ENCODE measurements around the gene ZFP36L2. TPM values are rescaled to one million over a fixed set of nuclear protein-coding genes. Genes with fewer than 3 reads are reported as not detected.

ZFP36L2 gene
- total and polyA plus RNA-seq, 2 donors = 16.1 to 412 TPM

DNA sequence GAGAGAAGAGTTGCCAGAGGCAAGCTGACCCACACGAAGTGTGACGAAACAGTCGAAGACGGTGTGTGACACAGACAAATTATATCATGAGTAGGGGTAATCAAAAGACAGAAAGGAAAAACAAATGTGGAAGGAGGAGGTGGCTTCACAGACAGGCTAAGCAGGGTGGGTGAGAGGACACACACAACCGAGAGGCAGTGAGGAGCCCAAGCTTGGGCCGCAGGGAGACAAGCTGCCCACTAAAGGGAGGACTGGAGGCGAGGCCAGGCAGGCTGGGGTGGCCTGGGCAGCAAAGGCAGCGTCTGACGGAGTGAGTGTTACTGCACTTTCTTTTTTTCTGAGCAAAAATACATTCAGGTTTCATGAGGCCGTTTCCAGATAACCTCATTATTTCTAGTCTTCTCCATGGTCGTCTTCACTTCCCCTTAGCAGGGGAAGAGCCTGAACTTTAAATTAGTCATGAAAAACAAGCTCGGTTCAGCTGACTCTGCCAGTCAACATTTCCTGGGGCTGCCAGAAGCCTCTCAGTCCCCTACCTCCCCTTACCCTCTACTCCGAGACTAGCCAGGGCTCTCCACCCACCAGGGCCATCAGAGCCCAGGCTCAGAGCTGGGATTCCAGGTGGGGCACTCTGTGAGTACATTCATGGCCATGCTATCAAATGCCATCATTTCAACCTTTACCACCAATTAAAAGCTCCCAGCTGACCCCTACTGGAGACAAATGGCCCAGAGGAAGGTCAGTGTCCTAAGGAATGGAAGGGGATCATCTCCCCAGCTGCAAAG lies 13.8 kb upstream of the ZFP36L2 start:
- Histone ChIP-seq H3K4me1 (ENCODE audit: control insufficient read depth in 2 of 2, insufficient read depth in 2 of 2, low read length in 2 of 2) (no peaks in the 10 kb centered on the region), H3K27me3 (ENCODE audit: control insufficient read depth in 2 of 2, insufficient read depth in 1 of 2, low read length in 1 of 2) (no peaks in the 10 kb centered on the region), H3K4me3 (ENCODE audit: low read length in 2 of 2) (no peak overlapping the region), H3K9me3 (ENCODE audit: control insufficient read depth in 2 of 2, insufficient read depth in 1 of 2, low read length in 1 of 2) (no peaks in the 10 kb centered on the region), H3K36me3 (ENCODE audit: control insufficient read depth in 2 of 2, insufficient read depth in 2 of 2, low read length in 1 of 2) (peaks cover 0 to 7% of the 10 kb centered on the region in 2 donors), H3K27ac (ENCODE audit: low read depth in 1 of 2, low read length in 1 of 2) (peak overlapping the region; percentile 31 to 46)
- WGBS = 82% methylated on average over 13 of the region's 13 CpGs
- no peak for DNase-seq (ENCODE audit: low read depth in 6 of 9, low spot score in 9 of 9)

- 98% methylated on average over 3 of the region's 3 CpGs for WGBS
- no peaks in the 10 kb centered on the region for H3K36me3 ChIP-seq (ENCODE audit: control insufficient read depth in 2 of 2, insufficient read depth in 2 of 2, low read length in 1 of 2)
- no peak overlapping the region for H3K27ac ChIP-seq (ENCODE audit: low read depth in 1 of 2, low read length in 1 of 2)
- H3K27me3 ChIP-seq (ENCODE audit: control insufficient read depth in 2 of 2, insufficient read depth in 1 of 2, low read length in 1 of 2) = no peaks in the 10 kb centered on the region
- no peak for DNase-seq (ENCODE audit: low read depth in 6 of 9, low spot score in 9 of 9)
- H3K4me1 ChIP-seq (ENCODE audit: control insufficient read depth in 2 of 2, insufficient read depth in 2 of 2, low read length in 2 of 2) = no peaks in the 10 kb centered on the region
- H3K4me3 ChIP-seq (ENCODE audit: low read length in 2 of 2) = no peak overlapping the region
- no peaks in the 10 kb centered on the region for H3K9me3 ChIP-seq (ENCODE audit: control insufficient read depth in 2 of 2, insufficient read depth in 1 of 2, low read length in 1 of 2)
Measured at GRCh38 chr2:43238813-43239212, 12.4 kb upstream of the ZFP36L2 start.

DNA sequence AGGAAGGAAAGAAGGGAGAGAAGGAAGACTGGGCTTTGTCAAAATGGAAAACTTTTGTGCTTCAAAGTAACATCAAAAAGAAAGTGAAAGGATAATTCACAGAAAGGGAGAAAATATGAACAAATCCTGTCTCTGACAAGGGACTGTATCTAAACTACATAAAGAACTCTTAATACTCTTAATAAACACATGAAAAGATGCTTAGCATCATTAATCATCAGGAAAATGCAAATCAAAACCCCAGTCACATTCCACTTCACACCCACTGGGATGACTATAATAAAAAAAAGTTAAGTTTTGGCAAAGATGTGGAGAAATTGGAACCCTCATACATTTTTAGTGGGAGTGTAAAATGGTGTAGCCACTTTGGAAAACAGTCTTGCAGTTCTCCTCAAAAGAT lies 11.8 kb upstream of the ZFP36L2 start:
- H3K9me3 ChIP-seq (ENCODE audit: control insufficient read depth in 2 of 2, insufficient read depth in 1 of 2, low read length in 1 of 2) = no peaks in the 10 kb centered on the region
- no peaks in the 10 kb centered on the region for H3K27me3 ChIP-seq (ENCODE audit: control insufficient read depth in 2 of 2, insufficient read depth in 1 of 2, low read length in 1 of 2)
- H3K27ac ChIP-seq (ENCODE audit: low read depth in 1 of 2, low read length in 1 of 2) = no peak overlapping the region
- no peak for DNase-seq (ENCODE audit: low read depth in 6 of 9, low spot score in 9 of 9)
- no peaks in the 10 kb centered on the region for H3K4me1 ChIP-seq (ENCODE audit: control insufficient read depth in 2 of 2, insufficient read depth in 2 of 2, low read length in 2 of 2)
- H3K4me3 ChIP-seq (ENCODE audit: low read length in 2 of 2) = no peak overlapping the region
- no peaks in the 10 kb centered on the region for H3K36me3 ChIP-seq (ENCODE audit: control insufficient read depth in 2 of 2, insufficient read depth in 2 of 2, low read length in 1 of 2)

GRCh38 chr2:43233218-43234212 lies 7.1 kb upstream of the ZFP36L2 start:
- H3K27ac ChIP-seq (ENCODE audit: low read depth in 1 of 2, low read length in 1 of 2) = no peak overlapping the region

DNA sequence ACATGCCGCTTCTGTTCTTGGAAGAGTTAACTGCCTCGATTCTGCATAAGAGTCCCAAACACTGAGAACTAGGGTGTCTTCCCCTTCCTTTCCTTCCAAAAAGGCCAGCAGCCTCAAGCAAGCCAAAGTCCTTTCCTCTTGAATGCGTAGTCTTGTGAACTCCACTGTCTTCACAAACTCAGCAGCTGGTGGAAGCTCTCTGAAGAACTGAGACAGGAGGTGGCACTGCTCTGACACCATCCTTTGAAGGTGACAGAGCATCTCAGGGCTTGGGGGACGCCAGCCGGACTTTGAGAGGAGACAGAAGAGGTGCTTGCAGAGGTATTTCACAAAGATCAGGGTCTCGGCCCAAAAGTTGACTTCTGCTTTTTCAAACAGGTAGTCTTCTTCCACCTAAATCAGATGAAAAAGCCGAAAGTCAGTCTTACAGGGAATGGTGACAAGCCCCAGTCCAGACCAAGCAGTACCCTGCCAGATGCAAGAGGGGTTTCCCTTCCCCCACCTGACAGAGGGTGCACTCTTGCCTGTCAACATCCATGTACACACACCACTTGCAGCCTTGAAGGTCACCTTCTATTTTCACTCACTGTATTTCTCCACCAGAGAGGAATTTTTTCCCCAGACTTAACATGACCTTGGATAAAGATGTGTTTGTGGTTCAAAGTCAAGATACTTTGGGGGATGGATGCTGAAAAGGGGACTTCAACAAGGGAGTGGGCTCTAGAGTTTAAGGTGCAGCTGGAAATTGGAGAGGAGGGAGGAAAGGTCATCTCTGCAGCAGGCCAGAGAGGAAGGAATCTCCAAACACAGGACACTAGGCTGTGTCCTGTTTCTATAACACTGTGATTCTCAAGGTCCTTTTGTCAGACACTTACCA lies 4.8 kb upstream of the ZFP36L2 start:
- peaks cover 16 to 40% of the 10 kb centered on the region in 2 donors for H3K4me1 ChIP-seq (ENCODE audit: control insufficient read depth in 2 of 2, insufficient read depth in 2 of 2, low read length in 2 of 2)
- peak overlapping the region; percentile 10 to 25 for H3K27ac ChIP-seq (ENCODE audit: low read depth in 1 of 2, low read length in 1 of 2)
- peak in 3 of 9 donors; percentile 17 to 70 (median 41) for DNase-seq (ENCODE audit: low read depth in 6 of 9, low spot score in 9 of 9)
- WGBS = 95% methylated on average over 7 of the region's 7 CpGs
- H3K4me3 ChIP-seq (ENCODE audit: low read length in 2 of 2) = no peak overlapping the region
- H3K27me3 ChIP-seq (ENCODE audit: control insufficient read depth in 2 of 2, insufficient read depth in 1 of 2, low read length in 1 of 2) = no peaks in the 10 kb centered on the region
- H3K36me3 ChIP-seq (ENCODE audit: control insufficient read depth in 2 of 2, insufficient read depth in 2 of 2, low read length in 1 of 2) = peaks cover 15 to 16% of the 10 kb centered on the region in 2 donors
- peaks cover 0 to 4% of the 10 kb centered on the region in 2 donors for H3K9me3 ChIP-seq (ENCODE audit: control insufficient read depth in 2 of 2, insufficient read depth in 1 of 2, low read length in 1 of 2)

More at GRCh38 chr2:43233218-43234212, 7.1 kb upstream of the ZFP36L2 start:
- no peak for DNase-seq (ENCODE audit: low read depth in 6 of 9, low spot score in 9 of 9)
- WGBS = 86% methylated on average over 9 of the region's 9 CpGs
- Histone ChIP-seq H3K36me3 (ENCODE audit: control insufficient read depth in 2 of 2, insufficient read depth in 2 of 2, low read length in 1 of 2) (peaks cover 12 to 16% of the 10 kb centered on the region in 2 donors), H3K9me3 (ENCODE audit: control insufficient read depth in 2 of 2, insufficient read depth in 1 of 2, low read length in 1 of 2) (no peaks in the 10 kb centered on the region), H3K27me3 (ENCODE audit: control insufficient read depth in 2 of 2, insufficient read depth in 1 of 2, low read length in 1 of 2) (no peaks in the 10 kb centered on the region), H3K4me3 (ENCODE audit: low read length in 2 of 2) (no peak overlapping the region), H3K4me1 (ENCODE audit: control insufficient read depth in 2 of 2, insufficient read depth in 2 of 2, low read length in 2 of 2) (peaks cover 12 to 30% of the 10 kb centered on the region in 2 donors)

DNA sequence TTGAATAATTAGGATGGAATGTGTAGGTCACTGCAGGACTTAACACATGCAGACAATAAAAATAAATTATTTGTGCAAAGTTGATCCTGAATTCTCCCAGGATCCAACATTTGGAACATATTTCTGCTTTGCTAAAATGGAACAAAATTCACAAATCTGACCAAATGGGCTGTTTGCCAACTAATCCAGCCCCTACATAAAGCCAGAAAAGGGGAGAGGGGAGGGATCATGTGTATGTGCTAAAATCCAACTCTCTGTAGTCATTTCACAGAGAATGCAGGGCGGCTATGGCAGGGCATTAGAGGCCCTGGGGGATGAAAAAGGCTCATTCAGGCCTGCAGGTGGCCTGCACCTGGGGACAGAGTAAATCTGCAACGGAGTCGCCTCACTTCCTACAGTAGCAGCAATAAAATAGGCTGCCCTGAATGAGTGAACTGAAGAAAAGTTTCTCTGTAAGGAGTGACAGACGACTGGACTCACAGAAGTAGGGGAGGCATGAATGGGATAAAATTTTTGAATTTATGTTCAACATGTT lies 4.0 kb upstream of the ZFP36L2 start:
- H3K27ac ChIP-seq (ENCODE audit: low read depth in 1 of 2, low read length in 1 of 2) = peak overlapping the region in 1 of 2 donors; percentile 10

DNA sequence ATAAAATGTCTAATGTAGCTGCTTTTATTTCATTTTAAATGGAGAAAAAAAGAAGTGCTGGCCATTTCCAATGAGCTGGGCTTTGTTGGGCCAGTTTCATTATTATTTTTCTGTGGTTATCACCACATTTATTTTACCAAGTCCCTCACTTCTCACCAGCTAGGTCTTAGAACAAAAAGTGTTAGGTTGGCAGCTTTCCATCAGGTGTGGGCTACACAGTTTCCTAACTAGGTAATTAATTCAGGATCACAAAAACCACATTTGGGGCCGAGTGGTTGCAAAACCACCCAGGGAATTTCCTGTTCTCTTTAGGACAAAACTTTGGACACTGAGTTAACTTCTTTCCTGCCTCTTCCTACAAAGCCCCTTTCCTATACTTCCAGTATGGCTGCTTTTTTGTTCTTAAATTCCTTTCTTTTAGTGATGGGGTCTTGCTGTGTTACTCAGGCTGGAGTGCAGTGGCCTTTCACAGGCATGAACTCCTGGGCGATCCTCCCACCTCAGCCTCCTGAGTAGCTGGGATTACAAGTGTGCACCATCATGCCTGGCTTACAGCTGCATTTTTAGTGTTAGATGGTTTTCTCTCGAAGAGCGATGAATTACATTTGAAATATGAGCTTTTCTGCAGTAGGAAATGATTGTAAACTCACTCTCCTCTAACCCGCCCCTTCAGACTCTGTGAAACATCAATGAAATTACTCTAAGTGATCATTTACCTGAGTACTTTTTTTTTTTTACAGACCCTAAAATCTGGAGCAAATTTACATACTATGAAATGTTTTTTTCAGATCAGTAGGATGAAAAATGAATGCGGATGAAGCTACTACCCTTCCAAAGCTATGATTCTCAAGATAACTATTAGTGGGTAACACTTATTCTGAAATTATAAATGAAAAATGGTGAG lies 2.6 kb upstream of the ZFP36L2 start:
- Histone ChIP-seq H3K4me3 (ENCODE audit: low read length in 2 of 2) (peak overlapping the region in 1 of 2 donors; percentile 80), H3K4me1 (ENCODE audit: control insufficient read depth in 2 of 2, insufficient read depth in 2 of 2, low read length in 2 of 2) (peaks cover 16 to 40% of the 10 kb centered on the region in 2 donors), H3K36me3 (ENCODE audit: control insufficient read depth in 2 of 2, insufficient read depth in 2 of 2, low read length in 1 of 2) (peaks cover 32 to 37% of the 10 kb centered on the region in 2 donors), H3K9me3 (ENCODE audit: control insufficient read depth in 2 of 2, insufficient read depth in 1 of 2, low read length in 1 of 2) (peaks cover 0 to 12% of the 10 kb centered on the region in 2 donors), H3K27ac (ENCODE audit: low read depth in 1 of 2, low read length in 1 of 2) (peak overlapping the region; percentile 96 to 97), H3K27me3 (ENCODE audit: control insufficient read depth in 2 of 2, insufficient read depth in 1 of 2, low read length in 1 of 2) (no peaks in the 10 kb centered on the region)
- peak in 1 of 9 donors; percentile 54 for DNase-seq (ENCODE audit: low read depth in 6 of 9, low spot score in 9 of 9)
- WGBS = 27% methylated on average over 6 of the region's 6 CpGs

More for the DNA sequence above, 4.0 kb upstream of the ZFP36L2 start:
- peak in 1 of 9 donors; percentile 48 for DNase-seq (ENCODE audit: low read depth in 6 of 9, low spot score in 9 of 9)
- Histone ChIP-seq H3K4me1 (ENCODE audit: control insufficient read depth in 2 of 2, insufficient read depth in 2 of 2, low read length in 2 of 2) (peaks cover 16 to 40% of the 10 kb centered on the region in 2 donors), H3K4me3 (ENCODE audit: low read length in 2 of 2) (no peak overlapping the region), H3K36me3 (ENCODE audit: control insufficient read depth in 2 of 2, insufficient read depth in 2 of 2, low read length in 1 of 2) (peaks cover 19 to 23% of the 10 kb centered on the region in 2 donors), H3K27me3 (ENCODE audit: control insufficient read depth in 2 of 2, insufficient read depth in 1 of 2, low read length in 1 of 2) (no peaks in the 10 kb centered on the region), H3K9me3 (ENCODE audit: control insufficient read depth in 2 of 2, insufficient read depth in 1 of 2, low read length in 1 of 2) (peaks cover 0 to 8% of the 10 kb centered on the region in 2 donors)
- WGBS = 86% methylated on average over 4 of the region's 4 CpGs
